Esophagus squamous epithelium (tissue), 4 donors: ENCODE measurements around the gene GAS2L2.

Experiments used
- POLR2A ChIP-seq, 4 donors: fragments of 450-650 bp; IDR thresholded peaks; one replicate each; pipeline ENCODE4 v1.6.1; 2017; ENCODE audit warnings: antibody characterized with exemption in 4 of 4, mild to moderate bottlenecking in 4 of 4, moderate library complexity in 3 of 4
- TF ChIP-seq, protein P1 (sequence below), 6 experiments: fragments of 450-650 bp in 4 of 6; fragments of 200-600 bp in 2 of 6; sonication (generic) in 2 of 6; IDR thresholded peaks; one replicate each; pipeline ENCODE4 v1.5.1; 2016 to 2019; ENCODE audit warnings: antibody characterized with exemption in 6 of 6, mild to moderate bottlenecking in 4 of 6, moderate library complexity in 4 of 6

DNA sequence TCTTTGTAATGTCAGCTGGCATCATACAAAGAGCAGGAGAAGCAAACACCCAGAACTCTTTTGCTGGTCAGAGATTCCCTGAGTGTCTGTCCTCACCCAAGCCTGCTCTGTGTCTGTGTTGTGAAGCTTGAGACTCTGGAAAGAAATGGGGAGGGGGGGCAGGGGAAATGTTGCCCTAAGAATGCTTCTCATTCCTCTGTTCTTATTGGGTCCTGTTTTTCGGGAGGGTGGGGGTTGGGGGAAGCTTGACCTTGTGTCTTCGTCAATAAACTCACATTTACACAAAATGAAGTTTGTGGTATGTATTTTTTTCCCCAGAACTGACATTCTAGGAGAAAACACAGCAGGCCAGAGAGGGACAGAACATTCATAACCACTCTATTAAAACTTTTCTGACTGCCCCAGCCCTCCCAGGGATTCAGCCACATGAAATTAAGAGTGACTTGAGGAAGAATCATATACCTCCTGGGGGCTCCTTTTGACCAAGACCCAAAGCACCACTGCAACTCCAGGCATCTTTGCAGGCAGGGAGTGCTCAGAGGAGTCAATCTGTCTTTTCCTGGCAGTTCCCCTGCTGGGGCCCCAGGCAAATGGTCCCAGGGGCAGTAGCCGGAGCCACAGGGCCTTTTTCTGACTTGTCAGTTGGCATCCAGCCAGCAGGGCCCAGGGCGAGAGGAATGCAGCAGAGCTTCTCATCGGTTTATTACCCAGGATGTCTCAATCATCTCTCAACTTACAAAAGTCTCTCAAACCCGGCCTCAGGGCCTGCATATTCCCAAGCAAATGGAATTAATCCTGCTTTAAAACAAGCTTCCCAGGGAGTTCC, 26.7 kb downstream of the GAS2L2 start:
- TF ChIP-seq, protein P1, sequence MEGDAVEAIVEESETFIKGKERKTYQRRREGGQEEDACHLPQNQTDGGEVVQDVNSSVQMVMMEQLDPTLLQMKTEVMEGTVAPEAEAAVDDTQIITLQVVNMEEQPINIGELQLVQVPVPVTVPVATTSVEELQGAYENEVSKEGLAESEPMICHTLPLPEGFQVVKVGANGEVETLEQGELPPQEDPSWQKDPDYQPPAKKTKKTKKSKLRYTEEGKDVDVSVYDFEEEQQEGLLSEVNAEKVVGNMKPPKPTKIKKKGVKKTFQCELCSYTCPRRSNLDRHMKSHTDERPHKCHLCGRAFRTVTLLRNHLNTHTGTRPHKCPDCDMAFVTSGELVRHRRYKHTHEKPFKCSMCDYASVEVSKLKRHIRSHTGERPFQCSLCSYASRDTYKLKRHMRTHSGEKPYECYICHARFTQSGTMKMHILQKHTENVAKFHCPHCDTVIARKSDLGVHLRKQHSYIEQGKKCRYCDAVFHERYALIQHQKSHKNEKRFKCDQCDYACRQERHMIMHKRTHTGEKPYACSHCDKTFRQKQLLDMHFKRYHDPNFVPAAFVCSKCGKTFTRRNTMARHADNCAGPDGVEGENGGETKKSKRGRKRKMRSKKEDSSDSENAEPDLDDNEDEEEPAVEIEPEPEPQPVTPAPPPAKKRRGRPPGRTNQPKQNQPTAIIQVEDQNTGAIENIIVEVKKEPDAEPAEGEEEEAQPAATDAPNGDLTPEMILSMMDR (IDR thresholded peaks at IDR 0.05): no peak
- TF ChIP-seq POLR2A (IDR thresholded peaks at IDR 0.05): no peak
